Neural cell (in vitro differentiated cells): ENCODE results near the gene PROC. TPM values are rescaled to one million over a fixed set of nuclear protein-coding genes. Genes with fewer than 3 reads are reported as not detected.

Experiments used
- H2AFZ ChIP-seq: fragments of 200-600, 300-800 bp; sonication (generic), shearing (Covaris generic); 2 replicates; pipeline ENCODE4 v1.6.0; 2014; ENCODE audit warnings: low read depth, mild to moderate bottlenecking, antibody characterized with exemption, low read length, moderate library complexity
- H3F3A ChIP-seq: fragments of 200-600 bp; shearing (Covaris generic); 2 replicates; pipeline ENCODE4 v1.6.1; 2016; ENCODE audit warnings: mild to moderate bottlenecking, moderate library complexity, mixed read lengths, antibody characterized with exemption, low read length; ENCODE audit not compliant: insufficient read depth, poor library complexity, severe bottlenecking
- H3K27ac ChIP-seq: fragments of 200-600, 300-800 bp; sonication (generic), shearing (Covaris generic); 2 replicates; pipeline ENCODE4 v1.5.1; 2014; ENCODE audit warnings: mild to moderate bottlenecking, low read length, moderate library complexity
- H3K27me3 ChIP-seq: fragments of 300-800, 200-600 bp; sonication (generic), shearing (Covaris generic); 2 replicates; pipeline ENCODE4 v1.6.0; 2014; ENCODE audit warnings: mild to moderate bottlenecking, low read depth, low read length, moderate library complexity; ENCODE audit not compliant: insufficient read depth
- H3K36me3 ChIP-seq: fragments of 300-800, 200-600 bp; sonication (generic), shearing (Covaris generic); 2 replicates; pipeline ENCODE4 v1.5.1; 2014; ENCODE audit warnings: mild to moderate bottlenecking, antibody characterized with exemption, low read length, moderate library complexity; ENCODE audit not compliant: insufficient read depth
- H3K4me2 ChIP-seq: fragments of 300-800, 200-600 bp; sonication (generic), shearing (Covaris generic); 2 replicates; pipeline ENCODE4 v1.6.0; 2014; ENCODE audit warnings: mild to moderate bottlenecking, low read length
- H3K4me3 ChIP-seq: fragments of 300-800, 200-600 bp; sonication (generic), shearing (Covaris generic); 2 replicates; pipeline ENCODE4 v1.5.1; 2014; ENCODE audit warnings: mild to moderate bottlenecking, low read length, moderate library complexity
- H3K79me2 ChIP-seq: fragments of 200-600 bp; shearing (Covaris generic); replicated peaks from 2 replicates; pipeline ENCODE4 v1.6.0; 2014; ENCODE audit warnings: mild to moderate bottlenecking, low read length, moderate library complexity; ENCODE audit not compliant: insufficient read depth
- H3K9ac ChIP-seq: fragments of 300-800, 200-600 bp; sonication (generic), shearing (Covaris generic); 2 replicates; pipeline ENCODE4 v1.6.1; 2016; ENCODE audit warnings: mild to moderate bottlenecking, low read length, mixed read lengths
- H3K9me2 ChIP-seq: fragments of 200-600 bp; shearing (Covaris generic); 2 replicates; pipeline ENCODE4 v1.6.1; 2016; ENCODE audit warnings: mild to moderate bottlenecking, low read length, mixed read lengths; ENCODE audit not compliant: insufficient read depth
- H3K9me3 ChIP-seq: fragments of 200-600, 300-800 bp; sonication (generic), shearing (Covaris generic); 2 replicates; pipeline ENCODE4 v1.6.1; 2016; ENCODE audit warnings: mild to moderate bottlenecking, mixed run types, low read length, moderate library complexity, mixed read lengths
- H4K20me1 ChIP-seq: fragments of 200-600 bp; shearing (Covaris generic); 2 replicates; pipeline ENCODE4 v1.6.1; 2016; ENCODE audit warnings: mild to moderate bottlenecking, mixed run types; ENCODE audit not compliant: insufficient read depth
- EP300 ChIP-seq: fragments of 450-650 bp; conservative IDR thresholded peaks from 2 replicates; pipeline ENCODE4 v1.6.1; 2014; ENCODE audit warnings: antibody characterized with exemption, mild to moderate bottlenecking, moderate library complexity; ENCODE audit not compliant: poor library complexity, severe bottlenecking
- EZH2 ChIP-seq: fragments of 200-600, 300-800 bp; shearing (Covaris generic), sonication (generic); IDR thresholded peaks from 2 replicates; pipeline ENCODE4 v1.6.1; 2014; ENCODE audit warnings: antibody characterized with exemption, low read length, borderline replicate concordance, mild to moderate bottlenecking; ENCODE audit not compliant: insufficient read depth, poor library complexity, severe bottlenecking
- MXI1 ChIP-seq: fragments of 450-650 bp; conservative IDR thresholded peaks from 2 replicates; pipeline ENCODE4 v1.6.1; 2014; ENCODE audit warnings: antibody characterized with exemption, mild to moderate bottlenecking; ENCODE audit not compliant: poor library complexity, severe bottlenecking
- POLR2AphosphoS5 ChIP-seq: IDR thresholded peaks from 2 replicates; pipeline ENCODE4 v1.6.1; 2012
- RAD21 ChIP-seq: fragments of 450-650 bp; conservative IDR thresholded peaks from 2 replicates; pipeline ENCODE4 v1.6.1; 2014; ENCODE audit warnings: antibody characterized with exemption, mild to moderate bottlenecking, moderate library complexity
- SMC3 ChIP-seq: fragments of 450-650 bp; conservative IDR thresholded peaks from 2 replicates; pipeline ENCODE4 v1.6.1; 2014; ENCODE audit warnings: antibody characterized with exemption, mild to moderate bottlenecking, moderate library complexity; ENCODE audit not compliant: poor library complexity
- TAF1 ChIP-seq: IDR thresholded peaks from 2 replicates; pipeline ENCODE4 v1.6.1; 2012; ENCODE audit warnings: low read depth
- polyA plus RNA-seq: library from polyadenylated mRNA; depleted of rRNA; stranded (reverse); fragments of >200 nt; gene quantifications from 2 replicates; pipeline ENCODE4 v1.2.3, GENCODE V29; 2014
- TF ChIP-seq, protein P1 (sequence below): fragments of 450-650 bp; IDR thresholded peaks from 2 replicates; pipeline ENCODE4 v1.5.1; 2014; ENCODE audit warnings: antibody characterized with exemption, mild to moderate bottlenecking, moderate library complexity; ENCODE audit not compliant: poor library complexity, severe bottlenecking
- TF ChIP-seq, protein P2 (sequence below): IDR thresholded peaks from 2 replicates; pipeline ENCODE4 v1.6.1; 2012; ENCODE audit warnings: borderline replicate concordance

Gene PROC
- polyA plus RNA-seq, 1 donor from 2014 or later = 0.33 TPM

DNA sequence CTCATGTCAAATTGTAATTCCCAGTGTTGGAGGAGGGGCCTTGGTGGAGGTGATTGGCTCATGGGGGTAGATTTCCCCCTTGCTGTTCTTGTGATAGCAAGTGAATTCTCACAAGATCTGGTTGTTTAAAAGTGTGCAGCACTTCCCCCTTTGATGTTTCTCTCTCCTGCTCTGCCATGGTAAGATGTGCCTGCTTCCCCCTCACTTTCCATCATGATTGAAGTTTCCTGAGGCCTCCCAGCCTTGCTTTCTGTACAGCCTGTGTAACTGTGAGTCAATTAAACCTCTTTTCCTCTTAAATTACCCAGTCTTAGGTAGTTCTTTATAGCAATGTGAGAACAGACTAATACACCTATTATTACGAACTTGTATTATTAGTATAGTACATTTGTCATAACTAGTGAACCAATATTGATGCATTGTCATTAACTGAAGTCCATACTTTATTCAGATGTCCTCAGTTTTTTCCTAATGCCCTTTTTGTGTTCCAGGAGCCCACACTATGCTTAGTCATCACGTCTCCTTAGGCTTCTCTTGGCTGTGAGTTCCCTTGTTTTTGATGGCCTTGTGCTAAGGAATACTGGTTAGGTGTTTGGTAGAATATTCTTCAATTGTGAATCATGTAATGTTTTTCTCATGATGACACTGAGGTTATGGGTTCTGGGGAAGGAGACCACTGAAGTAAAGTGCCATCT lies 25.9 kb upstream of the PROC start:
- Histone ChIP-seq H3F3A (no peaks in the 10 kb centered on the region), H3K79me2 (no peaks in the 10 kb centered on the region), H3K9ac (no peak overlapping the region), H3K36me3 (no peaks in the 10 kb centered on the region), H3K9me3 (no peaks in the 10 kb centered on the region), H3K27ac (no peak overlapping the region), H3K27me3 (no peaks in the 10 kb centered on the region), H4K20me1 (no peaks in the 10 kb centered on the region), H3K9me2 (no peaks in the 10 kb centered on the region), H3K4me2 (no peak overlapping the region), H2AFZ (no peak overlapping the region), H3K4me3 (no peak overlapping the region)
- TF ChIP-seq RAD21 (no peak), EZH2 (no peak), EP300 (no peak), MXI1 (no peak), POLR2AphosphoS5 (no peak), TAF1 (no peak), SMC3 (no peak)
- TF ChIP-seq, protein P1, sequence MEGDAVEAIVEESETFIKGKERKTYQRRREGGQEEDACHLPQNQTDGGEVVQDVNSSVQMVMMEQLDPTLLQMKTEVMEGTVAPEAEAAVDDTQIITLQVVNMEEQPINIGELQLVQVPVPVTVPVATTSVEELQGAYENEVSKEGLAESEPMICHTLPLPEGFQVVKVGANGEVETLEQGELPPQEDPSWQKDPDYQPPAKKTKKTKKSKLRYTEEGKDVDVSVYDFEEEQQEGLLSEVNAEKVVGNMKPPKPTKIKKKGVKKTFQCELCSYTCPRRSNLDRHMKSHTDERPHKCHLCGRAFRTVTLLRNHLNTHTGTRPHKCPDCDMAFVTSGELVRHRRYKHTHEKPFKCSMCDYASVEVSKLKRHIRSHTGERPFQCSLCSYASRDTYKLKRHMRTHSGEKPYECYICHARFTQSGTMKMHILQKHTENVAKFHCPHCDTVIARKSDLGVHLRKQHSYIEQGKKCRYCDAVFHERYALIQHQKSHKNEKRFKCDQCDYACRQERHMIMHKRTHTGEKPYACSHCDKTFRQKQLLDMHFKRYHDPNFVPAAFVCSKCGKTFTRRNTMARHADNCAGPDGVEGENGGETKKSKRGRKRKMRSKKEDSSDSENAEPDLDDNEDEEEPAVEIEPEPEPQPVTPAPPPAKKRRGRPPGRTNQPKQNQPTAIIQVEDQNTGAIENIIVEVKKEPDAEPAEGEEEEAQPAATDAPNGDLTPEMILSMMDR = no peak
- TF ChIP-seq, protein P2, sequence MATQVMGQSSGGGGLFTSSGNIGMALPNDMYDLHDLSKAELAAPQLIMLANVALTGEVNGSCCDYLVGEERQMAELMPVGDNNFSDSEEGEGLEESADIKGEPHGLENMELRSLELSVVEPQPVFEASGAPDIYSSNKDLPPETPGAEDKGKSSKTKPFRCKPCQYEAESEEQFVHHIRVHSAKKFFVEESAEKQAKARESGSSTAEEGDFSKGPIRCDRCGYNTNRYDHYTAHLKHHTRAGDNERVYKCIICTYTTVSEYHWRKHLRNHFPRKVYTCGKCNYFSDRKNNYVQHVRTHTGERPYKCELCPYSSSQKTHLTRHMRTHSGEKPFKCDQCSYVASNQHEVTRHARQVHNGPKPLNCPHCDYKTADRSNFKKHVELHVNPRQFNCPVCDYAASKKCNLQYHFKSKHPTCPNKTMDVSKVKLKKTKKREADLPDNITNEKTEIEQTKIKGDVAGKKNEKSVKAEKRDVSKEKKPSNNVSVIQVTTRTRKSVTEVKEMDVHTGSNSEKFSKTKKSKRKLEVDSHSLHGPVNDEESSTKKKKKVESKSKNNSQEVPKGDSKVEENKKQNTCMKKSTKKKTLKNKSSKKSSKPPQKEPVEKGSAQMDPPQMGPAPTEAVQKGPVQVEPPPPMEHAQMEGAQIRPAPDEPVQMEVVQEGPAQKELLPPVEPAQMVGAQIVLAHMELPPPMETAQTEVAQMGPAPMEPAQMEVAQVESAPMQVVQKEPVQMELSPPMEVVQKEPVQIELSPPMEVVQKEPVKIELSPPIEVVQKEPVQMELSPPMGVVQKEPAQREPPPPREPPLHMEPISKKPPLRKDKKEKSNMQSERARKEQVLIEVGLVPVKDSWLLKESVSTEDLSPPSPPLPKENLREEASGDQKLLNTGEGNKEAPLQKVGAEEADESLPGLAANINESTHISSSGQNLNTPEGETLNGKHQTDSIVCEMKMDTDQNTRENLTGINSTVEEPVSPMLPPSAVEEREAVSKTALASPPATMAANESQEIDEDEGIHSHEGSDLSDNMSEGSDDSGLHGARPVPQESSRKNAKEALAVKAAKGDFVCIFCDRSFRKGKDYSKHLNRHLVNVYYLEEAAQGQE = no peak

DNA sequence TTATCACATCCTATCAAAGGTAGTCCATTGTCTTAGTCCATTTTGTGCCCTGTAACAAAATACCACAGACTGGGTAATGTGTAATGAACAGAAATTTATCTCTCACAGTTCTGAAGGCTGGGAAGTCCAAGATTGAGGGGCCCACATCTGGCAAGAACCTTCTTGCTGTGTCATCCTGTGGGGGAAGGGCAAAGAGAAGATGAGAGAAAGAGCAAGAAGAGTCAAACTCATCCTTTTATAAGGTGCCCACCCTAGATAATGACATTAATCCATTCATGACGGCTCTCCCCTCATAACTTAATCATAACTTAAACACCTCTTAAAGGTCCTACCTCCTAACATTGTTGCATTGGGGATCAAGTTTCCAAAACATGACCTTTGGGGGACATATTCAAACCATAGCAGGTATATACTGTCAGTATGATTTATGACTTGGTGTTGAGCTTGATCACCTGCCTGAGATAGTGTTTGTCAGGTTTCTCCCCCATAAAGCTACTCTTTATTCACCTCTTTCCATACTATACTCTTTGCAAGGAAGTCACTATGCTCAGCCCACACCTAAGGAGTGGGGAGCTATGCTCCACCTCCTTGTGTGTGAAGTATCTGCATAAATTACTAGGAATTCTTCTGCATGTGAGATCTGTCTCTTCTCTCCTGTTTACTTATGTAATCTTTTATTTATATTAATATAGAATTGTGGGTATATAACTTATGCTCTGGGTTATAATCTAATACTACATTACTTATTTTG lies 25.2 kb upstream of the PROC start:
- no peaks in the 10 kb centered on the region for H4K20me1 ChIP-seq
- H3K27ac ChIP-seq = no peak overlapping the region
- H3K4me2 ChIP-seq = no peak overlapping the region
- TF ChIP-seq EP300 = no peak
- no peak for TF ChIP-seq RAD21
- TF ChIP-seq, protein P2 = no peak
- H2AFZ ChIP-seq = no peak overlapping the region
- no peaks in the 10 kb centered on the region for H3F3A ChIP-seq
- no peak overlapping the region for H3K4me3 ChIP-seq
- H3K9ac ChIP-seq = no peak overlapping the region
- no peaks in the 10 kb centered on the region for H3K36me3 ChIP-seq
- no peaks in the 10 kb centered on the region for H3K9me3 ChIP-seq
- H3K9me2 ChIP-seq = no peaks in the 10 kb centered on the region
- no peaks in the 10 kb centered on the region for H3K27me3 ChIP-seq
- H3K79me2 ChIP-seq = no peaks in the 10 kb centered on the region
